Suprapubic skin (tissue), 3 donors: ENCODE measurements around the gene CORO2A.

Source experiments
- EP300 ChIP-seq: sonication (generic); formaldehyde crosslinking; IDR thresholded peaks from one replicate; pipeline ENCODE4 v1.6.1; 2017; ENCODE audit warnings: antibody characterized with exemption
- POLR2A ChIP-seq, 2 donors: fragments of 450-650 bp; IDR thresholded peaks; one replicate each; pipeline ENCODE4 v1.6.1; 2017; ENCODE audit warnings: antibody characterized with exemption in 2 of 2, mild to moderate bottlenecking in 2 of 2, moderate library complexity in 2 of 2
- TF ChIP-seq, protein P1 (sequence below), 2 donors: fragments of 200-600 bp in 1 of 2; fragments of 450-650 bp in 1 of 2; sonication (generic) in 1 of 2; IDR thresholded peaks; one replicate each; pipeline ENCODE4 v1.5.1; 2016 to 2019; ENCODE audit warnings: antibody characterized with exemption in 2 of 2, mild to moderate bottlenecking in 1 of 2, moderate library complexity in 1 of 2

DNA sequence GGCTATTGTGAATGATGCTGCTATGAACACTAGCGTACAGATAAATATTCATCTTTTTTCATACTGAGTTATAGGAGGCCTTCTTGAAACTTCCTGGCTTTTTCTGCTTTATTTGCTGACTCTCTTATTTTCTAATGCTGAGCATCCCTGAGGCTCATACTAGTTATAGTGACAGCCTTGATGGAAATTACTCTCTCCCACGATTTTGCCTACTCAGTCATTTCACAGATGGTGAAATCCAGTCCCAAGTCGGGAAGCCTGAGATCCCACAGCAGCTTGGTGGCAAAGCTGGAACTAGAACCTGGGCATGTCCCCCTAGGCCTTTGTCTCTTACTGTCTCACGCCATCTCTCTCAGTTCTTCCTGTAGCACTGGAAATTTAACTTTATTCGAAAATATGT is 113.5 kb downstream of the CORO2A start:
- TF ChIP-seq, protein P1, sequence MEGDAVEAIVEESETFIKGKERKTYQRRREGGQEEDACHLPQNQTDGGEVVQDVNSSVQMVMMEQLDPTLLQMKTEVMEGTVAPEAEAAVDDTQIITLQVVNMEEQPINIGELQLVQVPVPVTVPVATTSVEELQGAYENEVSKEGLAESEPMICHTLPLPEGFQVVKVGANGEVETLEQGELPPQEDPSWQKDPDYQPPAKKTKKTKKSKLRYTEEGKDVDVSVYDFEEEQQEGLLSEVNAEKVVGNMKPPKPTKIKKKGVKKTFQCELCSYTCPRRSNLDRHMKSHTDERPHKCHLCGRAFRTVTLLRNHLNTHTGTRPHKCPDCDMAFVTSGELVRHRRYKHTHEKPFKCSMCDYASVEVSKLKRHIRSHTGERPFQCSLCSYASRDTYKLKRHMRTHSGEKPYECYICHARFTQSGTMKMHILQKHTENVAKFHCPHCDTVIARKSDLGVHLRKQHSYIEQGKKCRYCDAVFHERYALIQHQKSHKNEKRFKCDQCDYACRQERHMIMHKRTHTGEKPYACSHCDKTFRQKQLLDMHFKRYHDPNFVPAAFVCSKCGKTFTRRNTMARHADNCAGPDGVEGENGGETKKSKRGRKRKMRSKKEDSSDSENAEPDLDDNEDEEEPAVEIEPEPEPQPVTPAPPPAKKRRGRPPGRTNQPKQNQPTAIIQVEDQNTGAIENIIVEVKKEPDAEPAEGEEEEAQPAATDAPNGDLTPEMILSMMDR (IDR thresholded peaks at IDR 0.05): no peak
- TF ChIP-seq EP300 (no peak), POLR2A (IDR thresholded peaks at IDR 0.05) (no peak)
